Peyer's patch (tissue), 4 donors: Measurements from ENCODE around the gene MRC2.

Experiments used
- POLR2A ChIP-seq, 2 donors: fragments of 450-650 bp; IDR thresholded peaks; one replicate each; pipeline ENCODE4 v1.5.1; 2017; ENCODE audit warnings: antibody characterized with exemption in 2 of 2, mild to moderate bottlenecking in 2 of 2, moderate library complexity in 2 of 2
- TF ChIP-seq, protein P1 (sequence below), 6 experiments: fragments of 450-650 bp in 4 of 6; fragments of 200-600 bp in 2 of 6; sonication (generic) in 1 of 6; IDR thresholded peaks; one replicate each; pipeline ENCODE4 v1.5.1; 2017 to 2019; ENCODE audit warnings: antibody characterized with exemption in 6 of 6, mild to moderate bottlenecking in 3 of 6, moderate library complexity in 1 of 6

- TF ChIP-seq POLR2A (IDR thresholded peaks at IDR 0.05): no peak
- TF ChIP-seq, protein P1, sequence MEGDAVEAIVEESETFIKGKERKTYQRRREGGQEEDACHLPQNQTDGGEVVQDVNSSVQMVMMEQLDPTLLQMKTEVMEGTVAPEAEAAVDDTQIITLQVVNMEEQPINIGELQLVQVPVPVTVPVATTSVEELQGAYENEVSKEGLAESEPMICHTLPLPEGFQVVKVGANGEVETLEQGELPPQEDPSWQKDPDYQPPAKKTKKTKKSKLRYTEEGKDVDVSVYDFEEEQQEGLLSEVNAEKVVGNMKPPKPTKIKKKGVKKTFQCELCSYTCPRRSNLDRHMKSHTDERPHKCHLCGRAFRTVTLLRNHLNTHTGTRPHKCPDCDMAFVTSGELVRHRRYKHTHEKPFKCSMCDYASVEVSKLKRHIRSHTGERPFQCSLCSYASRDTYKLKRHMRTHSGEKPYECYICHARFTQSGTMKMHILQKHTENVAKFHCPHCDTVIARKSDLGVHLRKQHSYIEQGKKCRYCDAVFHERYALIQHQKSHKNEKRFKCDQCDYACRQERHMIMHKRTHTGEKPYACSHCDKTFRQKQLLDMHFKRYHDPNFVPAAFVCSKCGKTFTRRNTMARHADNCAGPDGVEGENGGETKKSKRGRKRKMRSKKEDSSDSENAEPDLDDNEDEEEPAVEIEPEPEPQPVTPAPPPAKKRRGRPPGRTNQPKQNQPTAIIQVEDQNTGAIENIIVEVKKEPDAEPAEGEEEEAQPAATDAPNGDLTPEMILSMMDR (IDR thresholded peaks at IDR 0.05): no peak
These were observed 96.4 kb downstream of the MRC2 start for GRCh38 chr17:62723842-62724241.
